HL-60 (cell line): ENCODE results near the gene ANKRD50.

Source experiments
- DNase-seq, 2 experiments: peaks; one replicate each; pipeline ENCODE4 v3.0.0-alpha.2; 2010 to 2020; ENCODE audit warnings: low read depth in 1 of 2, low spot score in 1 of 2
- H3K27ac ChIP-seq: fragments of 250-450 bp; sonication (Bioruptor Pico); replicated peaks from 2 replicates; pipeline ENCODE4 v1.5.1; 2020; ENCODE audit warnings: mild to moderate bottlenecking, moderate library complexity
- H3K27me3 ChIP-seq: fragments of 250-450 bp; sonication (Bioruptor Pico); 2 replicates; pipeline ENCODE4 v1.5.1; 2021; ENCODE audit warnings: mild to moderate bottlenecking, moderate library complexity; ENCODE audit not compliant: insufficient read depth, poor library complexity, severe bottlenecking
- H3K4me3 ChIP-seq: replicated peaks from 2 replicates; pipeline ENCODE4 v1.5.1; 2011; ENCODE audit warnings: mild to moderate bottlenecking, control low read depth, low read length; ENCODE audit not compliant: insufficient read depth
- CTCF ChIP-seq: IDR thresholded peaks from one replicate; pipeline ENCODE4 v1.5.1; 2011; ENCODE audit warnings: low read length, control low read depth, inconsistent platforms; ENCODE audit not compliant: insufficient read depth
- GABPA ChIP-seq: IDR thresholded peaks from 2 replicates; pipeline ENCODE4 v1.6.1; 2012; ENCODE audit warnings: low read depth
- POLR2AphosphoS5 ChIP-seq: IDR thresholded peaks from 2 replicates; pipeline ENCODE4 v1.6.1; 2012; ENCODE audit warnings: low read depth
- REST ChIP-seq: IDR thresholded peaks from 2 replicates; pipeline ENCODE4 v1.6.1; 2012; ENCODE audit warnings: low read depth; ENCODE audit not compliant: insufficient replicate concordance
- SPI1 ChIP-seq: IDR thresholded peaks from 2 replicates; pipeline ENCODE4 v1.6.1; 2012; ENCODE audit warnings: low read depth, mild to moderate bottlenecking, borderline replicate concordance
- long read RNA-seq: library from polyadenylated mRNA; unstranded; transcript quantifications from one replicate; pipeline ENCODE4 v2.0.0, GENCODE V29; 2020

ANKRD50 gene
- long read RNA-seq, partial matches to known transcripts: 5 of 5 reads
- long read RNA-seq, other reads (novel, unspliced or antisense): 0 of 5 reads

GRCh38 chr4:124712372-124713184 is at the start of gene ANKRD50:
ANKRD50 (minus strand) TSS chr4:124712732; CDS start chr4:124710511, 2,221 bp downstream.
- no peaks in the 10 kb centered on the region for H3K27me3 ChIP-seq
- TF ChIP-seq POLR2AphosphoS5 (peak; percentile 48), GABPA (no peak), SPI1 (no peak), CTCF (no peak), REST (peak; percentile 12)
- H3K4me3 ChIP-seq: peak within 1 kb of the TSS; percentile 76
- peak in 1 of 2 experiments; percentile 67 for DNase-seq
- H3K27ac ChIP-seq: peak within 1 kb of the TSS; percentile 82

- DNase-seq: no peak
- no peak overlapping the region for H3K27ac ChIP-seq
- TF ChIP-seq SPI1 (no peak), REST (no peak), GABPA (no peak), POLR2AphosphoS5 (no peak), CTCF (no peak)
- H3K27me3 ChIP-seq: no peaks in the 10 kb centered on the region
- H3K4me3 ChIP-seq: no peak overlapping the region
Measured at GRCh38 chr4:124757126-124757525, 44.6 kb upstream of the ANKRD50 start.

- no peak for DNase-seq
- H3K27me3 ChIP-seq: no peaks in the 10 kb centered on the region
- no peak overlapping the region for H3K27ac ChIP-seq
- TF ChIP-seq CTCF (no peak), POLR2AphosphoS5 (no peak), SPI1 (no peak), REST (no peak), GABPA (no peak)
- H3K4me3 ChIP-seq: no peak overlapping the region
Measured at GRCh38 chr4:124754681-124755080, 42.1 kb upstream of the ANKRD50 start.
